ENCODE data around the gene CPED1. TPM values are rescaled to one million over a fixed set of nuclear protein-coding genes. Genes with fewer than 3 reads are reported as not detected.

Gene CPED1
- total RNA-seq, 1 donor from 2014 or later: 14.6 TPM

GRCh38 chr7:121012170-121012874, 23.8 kb downstream of the CPED1 start:
- H3K36me3 ChIP-seq (ENCODE audit: control insufficient read depth in 3 of 3, insufficient read depth in 3 of 3, low read length in 3 of 3): peaks cover 0 to 13% (median 6%) of the 10 kb centered on the region in 3 donors
- H3K27me3 ChIP-seq (ENCODE audit: control insufficient read depth in 3 of 3, insufficient read depth in 3 of 3, low read length in 3 of 3): no peaks in the 10 kb centered on the region
- H3K4me3 ChIP-seq (ENCODE audit: low read length in 3 of 3): peak overlapping the region; percentile 1 to 48 (median 11)
- peaks cover 19 to 28% (median 25%) of the 10 kb centered on the region in 3 donors for H3K4me1 ChIP-seq (ENCODE audit: control insufficient read depth in 3 of 3, insufficient read depth in 3 of 3, low read length in 3 of 3)
- H3K27ac ChIP-seq (ENCODE audit: low read depth, low read length): peak overlapping the region; percentile 92
- peak overlapping the region; percentile 50 to 62 (median 60) for H3K9ac ChIP-seq (ENCODE audit: low read depth in 1 of 3, low read length in 3 of 3)
- H3K9me3 ChIP-seq (ENCODE audit: control insufficient read depth in 3 of 3, low read length in 3 of 3): no peaks in the 10 kb centered on the region

GRCh38 chr7:121012919-121013318, 24.4 kb downstream of the CPED1 start:
- Histone ChIP-seq H3K4me1 (ENCODE audit: control insufficient read depth in 3 of 3, insufficient read depth in 3 of 3, low read length in 3 of 3) (peaks cover 14 to 30% (median 24%) of the 10 kb centered on the region in 3 donors), H3K4me3 (ENCODE audit: low read length in 3 of 3) (peak overlapping the region; percentile 1 to 48 (median 11)), H3K27ac (ENCODE audit: low read depth, low read length) (peak overlapping the region; percentile 92), H3K9me3 (ENCODE audit: control insufficient read depth in 3 of 3, low read length in 3 of 3) (no peaks in the 10 kb centered on the region), H3K36me3 (ENCODE audit: control insufficient read depth in 3 of 3, insufficient read depth in 3 of 3, low read length in 3 of 3) (peaks cover 0 to 13% (median 6%) of the 10 kb centered on the region in 3 donors), H3K27me3 (ENCODE audit: control insufficient read depth in 3 of 3, insufficient read depth in 3 of 3, low read length in 3 of 3) (no peaks in the 10 kb centered on the region), H3K9ac (ENCODE audit: low read depth in 1 of 3, low read length in 3 of 3) (peak overlapping the region; percentile 50 to 62 (median 60))

- no peaks in the 10 kb centered on the region for H3K27me3 ChIP-seq (ENCODE audit: control insufficient read depth in 3 of 3, insufficient read depth in 3 of 3, low read length in 3 of 3)
- H3K36me3 ChIP-seq (ENCODE audit: control insufficient read depth in 3 of 3, insufficient read depth in 3 of 3, low read length in 3 of 3): peaks cover 0 to 13% (median 6%) of the 10 kb centered on the region in 3 donors
- H3K4me1 ChIP-seq (ENCODE audit: control insufficient read depth in 3 of 3, insufficient read depth in 3 of 3, low read length in 3 of 3): peaks cover 17 to 34% (median 33%) of the 10 kb centered on the region in 3 donors
- no peak overlapping the region for H3K9ac ChIP-seq (ENCODE audit: low read depth in 1 of 3, low read length in 3 of 3)
- peak overlapping the region; percentile 19 for H3K27ac ChIP-seq (ENCODE audit: low read depth, low read length)
- no peaks in the 10 kb centered on the region for H3K9me3 ChIP-seq (ENCODE audit: control insufficient read depth in 3 of 3, low read length in 3 of 3)
- no peak overlapping the region for H3K4me3 ChIP-seq (ENCODE audit: low read length in 3 of 3)
These were observed 27.0 kb downstream of the CPED1 start for GRCh38 chr7:121015560-121015959.

- Histone ChIP-seq H3K4me1 (ENCODE audit: control insufficient read depth in 3 of 3, insufficient read depth in 3 of 3, low read length in 3 of 3) (peaks cover 17 to 38% (median 31%) of the 10 kb centered on the region in 3 donors), H3K27me3 (ENCODE audit: control insufficient read depth in 3 of 3, insufficient read depth in 3 of 3, low read length in 3 of 3) (no peaks in the 10 kb centered on the region)
These were observed 28.5 kb downstream of the CPED1 start for GRCh38 chr7:121016966-121017365.

GRCh38 chr7:121017586-121017985, 29.1 kb downstream of the CPED1 start:
- peaks cover 0 to 16% (median 6%) of the 10 kb centered on the region in 3 donors for H3K36me3 ChIP-seq (ENCODE audit: control insufficient read depth in 3 of 3, insufficient read depth in 3 of 3, low read length in 3 of 3)
- no peak overlapping the region for H3K4me3 ChIP-seq (ENCODE audit: low read length in 3 of 3)
- no peak overlapping the region for H3K9ac ChIP-seq (ENCODE audit: low read depth in 1 of 3, low read length in 3 of 3)
- no peaks in the 10 kb centered on the region for H3K9me3 ChIP-seq (ENCODE audit: control insufficient read depth in 3 of 3, low read length in 3 of 3)
- H3K27me3 ChIP-seq (ENCODE audit: control insufficient read depth in 3 of 3, insufficient read depth in 3 of 3, low read length in 3 of 3): no peaks in the 10 kb centered on the region
- no peak overlapping the region for H3K27ac ChIP-seq (ENCODE audit: low read depth, low read length)
- peaks cover 20 to 34% (median 30%) of the 10 kb centered on the region in 3 donors for H3K4me1 ChIP-seq (ENCODE audit: control insufficient read depth in 3 of 3, insufficient read depth in 3 of 3, low read length in 3 of 3)

More at GRCh38 chr7:121016966-121017365, 28.5 kb downstream of the CPED1 start:
- Histone ChIP-seq H3K9ac (ENCODE audit: low read depth in 1 of 3, low read length in 3 of 3) (no peak overlapping the region), H3K36me3 (ENCODE audit: control insufficient read depth in 3 of 3, insufficient read depth in 3 of 3, low read length in 3 of 3) (peaks cover 0 to 13% (median 6%) of the 10 kb centered on the region in 3 donors), H3K9me3 (ENCODE audit: control insufficient read depth in 3 of 3, low read length in 3 of 3) (no peaks in the 10 kb centered on the region), H3K27ac (ENCODE audit: low read depth, low read length) (peak overlapping the region; percentile 41), H3K4me3 (ENCODE audit: low read length in 3 of 3) (no peak overlapping the region)

GRCh38 chr7:121019018-121019417, 30.5 kb downstream of the CPED1 start:
- no peaks in the 10 kb centered on the region for H3K9me3 ChIP-seq (ENCODE audit: control insufficient read depth in 3 of 3, low read length in 3 of 3)
- H3K27me3 ChIP-seq (ENCODE audit: control insufficient read depth in 3 of 3, insufficient read depth in 3 of 3, low read length in 3 of 3): no peaks in the 10 kb centered on the region
- no peak overlapping the region for H3K4me3 ChIP-seq (ENCODE audit: low read length in 3 of 3)
- no peak overlapping the region for H3K9ac ChIP-seq (ENCODE audit: low read depth in 1 of 3, low read length in 3 of 3)
- H3K27ac ChIP-seq (ENCODE audit: low read depth, low read length): peak overlapping the region; percentile 6
- peaks cover 26 to 33% (median 29%) of the 10 kb centered on the region in 3 donors for H3K4me1 ChIP-seq (ENCODE audit: control insufficient read depth in 3 of 3, insufficient read depth in 3 of 3, low read length in 3 of 3)
- peaks cover 0 to 16% (median 6%) of the 10 kb centered on the region in 3 donors for H3K36me3 ChIP-seq (ENCODE audit: control insufficient read depth in 3 of 3, insufficient read depth in 3 of 3, low read length in 3 of 3)

GRCh38 chr7:121020249-121020988, 31.9 kb downstream of the CPED1 start:
- Histone ChIP-seq H3K27me3 (ENCODE audit: control insufficient read depth in 3 of 3, insufficient read depth in 3 of 3, low read length in 3 of 3) (no peaks in the 10 kb centered on the region), H3K9ac (ENCODE audit: low read depth in 1 of 3, low read length in 3 of 3) (no peak overlapping the region), H3K4me1 (ENCODE audit: control insufficient read depth in 3 of 3, insufficient read depth in 3 of 3, low read length in 3 of 3) (peaks cover 22 to 37% (median 29%) of the 10 kb centered on the region in 3 donors), H3K4me3 (ENCODE audit: low read length in 3 of 3) (no peak overlapping the region), H3K9me3 (ENCODE audit: control insufficient read depth in 3 of 3, low read length in 3 of 3) (no peaks in the 10 kb centered on the region), H3K36me3 (ENCODE audit: control insufficient read depth in 3 of 3, insufficient read depth in 3 of 3, low read length in 3 of 3) (peaks cover 0 to 16% (median 6%) of the 10 kb centered on the region in 3 donors), H3K27ac (ENCODE audit: low read depth, low read length) (no peak overlapping the region)

- Histone ChIP-seq H3K4me1 (ENCODE audit: control insufficient read depth in 3 of 3, insufficient read depth in 3 of 3, low read length in 3 of 3) (peaks cover 22 to 38% (median 35%) of the 10 kb centered on the region in 3 donors), H3K9ac (ENCODE audit: low read depth in 1 of 3, low read length in 3 of 3) (no peak overlapping the region), H3K9me3 (ENCODE audit: control insufficient read depth in 3 of 3, low read length in 3 of 3) (no peaks in the 10 kb centered on the region), H3K27me3 (ENCODE audit: control insufficient read depth in 3 of 3, insufficient read depth in 3 of 3, low read length in 3 of 3) (no peaks in the 10 kb centered on the region), H3K4me3 (ENCODE audit: low read length in 3 of 3) (no peak overlapping the region), H3K36me3 (ENCODE audit: control insufficient read depth in 3 of 3, insufficient read depth in 3 of 3, low read length in 3 of 3) (peaks cover 0 to 11% (median 4%) of the 10 kb centered on the region in 3 donors), H3K27ac (ENCODE audit: low read depth, low read length) (no peak overlapping the region)
These were observed 32.8 kb downstream of the CPED1 start for GRCh38 chr7:121020989-121021969.

GRCh38 chr7:121023194-121023593, 34.7 kb downstream of the CPED1 start:
- Histone ChIP-seq H3K27ac (ENCODE audit: low read depth, low read length) (peak overlapping the region; percentile 39), H3K4me3 (ENCODE audit: low read length in 3 of 3) (no peak overlapping the region), H3K27me3 (ENCODE audit: control insufficient read depth in 3 of 3, insufficient read depth in 3 of 3, low read length in 3 of 3) (no peaks in the 10 kb centered on the region), H3K9me3 (ENCODE audit: control insufficient read depth in 3 of 3, low read length in 3 of 3) (no peaks in the 10 kb centered on the region), H3K36me3 (ENCODE audit: control insufficient read depth in 3 of 3, insufficient read depth in 3 of 3, low read length in 3 of 3) (peaks cover 0 to 5% (median 0%) of the 10 kb centered on the region in 3 donors), H3K4me1 (ENCODE audit: control insufficient read depth in 3 of 3, insufficient read depth in 3 of 3, low read length in 3 of 3) (peaks cover 19 to 38% (median 34%) of the 10 kb centered on the region in 3 donors), H3K9ac (ENCODE audit: low read depth in 1 of 3, low read length in 3 of 3) (no peak overlapping the region)
